Femur (tissue), 1 donor: Measurements from ENCODE around the gene CAPZB.
"Not testable (repeated sequence)": the region's sequence is repeated elsewhere in the genome, so short reads cannot be mapped to it uniquely, and the experiment has no call there.

ENCODE experiments used
- DNase-seq: peaks from one replicate; pipeline ENCODE4 v3.0.0-alpha.2; 2017

Gene CAPZB

DNA sequence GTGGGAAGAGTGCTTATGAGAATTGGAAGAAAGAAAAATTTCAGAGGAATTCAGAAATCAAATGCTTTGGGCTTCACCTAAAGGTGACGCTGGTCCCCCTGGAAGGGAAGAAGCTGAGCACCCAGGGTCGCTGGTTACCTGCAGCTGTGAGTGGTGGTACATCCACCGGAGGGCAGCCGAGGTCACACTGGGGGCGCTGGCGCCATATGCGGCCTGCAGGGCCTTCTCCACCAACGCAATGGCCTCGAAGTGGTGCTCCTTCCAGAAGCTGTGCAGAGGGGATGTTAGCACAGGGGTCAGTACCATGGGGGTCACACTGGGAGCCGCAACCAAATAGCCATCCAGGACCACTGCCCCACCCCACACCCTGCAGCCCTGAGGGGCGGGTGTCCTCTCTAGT is 179.5 kb downstream of the CAPZB start:
- no peak for DNase-seq

DNA sequence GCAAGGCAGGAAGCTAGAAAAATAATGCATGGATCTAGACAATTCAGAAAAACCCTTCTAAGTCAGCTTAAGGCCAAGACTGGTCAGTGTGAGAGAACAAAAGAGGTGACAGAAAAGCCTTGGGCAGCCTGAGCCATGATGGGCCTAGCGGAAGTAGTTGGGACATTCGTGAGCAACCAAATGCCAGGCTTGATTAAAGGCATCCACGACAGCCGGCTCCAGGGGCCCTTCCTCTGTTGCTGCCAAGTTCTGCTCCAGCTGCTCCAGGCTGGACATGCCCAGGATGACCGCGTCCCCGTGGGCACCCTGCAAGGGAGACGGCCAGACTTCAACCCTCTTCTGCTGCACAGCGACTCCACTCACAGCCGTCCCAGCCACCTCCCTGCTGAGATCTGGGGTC is 181.3 kb downstream of the CAPZB start:
- not testable (repeated sequence) for DNase-seq

DNA sequence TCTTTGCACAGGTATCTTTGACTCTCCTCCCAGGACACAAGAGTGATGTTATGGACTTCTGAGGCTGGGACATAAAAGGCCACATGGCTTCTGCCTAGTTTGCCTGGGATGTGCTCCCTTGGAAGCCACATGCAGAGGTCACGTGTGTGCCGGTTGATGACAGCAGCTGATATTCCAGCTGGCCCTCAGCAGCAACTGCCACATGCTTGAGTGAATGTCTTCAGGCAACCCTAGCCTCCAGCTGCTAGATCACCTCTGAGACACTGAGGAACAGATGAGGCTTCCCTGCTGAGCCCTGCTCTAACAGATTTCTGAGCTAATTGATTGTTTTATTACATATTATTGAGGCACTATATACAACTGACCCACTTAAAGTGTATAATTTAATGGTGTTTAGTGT is 185.1 kb downstream of the CAPZB start:
- DNase-seq = no peak

DNA sequence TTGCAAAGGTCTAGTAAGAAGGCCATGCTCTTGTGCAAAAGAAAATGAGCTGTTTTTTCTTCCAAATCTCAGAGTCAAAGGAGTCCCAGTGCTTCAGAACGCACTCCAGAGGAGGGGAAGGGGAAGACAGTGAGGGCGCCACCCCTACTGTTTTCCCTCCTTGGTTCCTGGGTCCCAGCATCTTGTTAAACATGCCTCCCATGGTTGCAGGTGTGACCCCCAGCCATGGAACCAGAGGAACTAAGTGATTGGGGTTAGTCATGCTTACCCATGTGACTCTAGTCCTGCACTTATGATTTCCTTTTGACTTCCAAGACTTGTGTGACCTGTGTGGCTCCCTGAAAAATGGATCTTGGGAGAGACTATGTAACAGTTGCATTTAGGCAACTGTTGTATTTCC is 190.7 kb downstream of the CAPZB start:
- DNase-seq = no peak

DNA sequence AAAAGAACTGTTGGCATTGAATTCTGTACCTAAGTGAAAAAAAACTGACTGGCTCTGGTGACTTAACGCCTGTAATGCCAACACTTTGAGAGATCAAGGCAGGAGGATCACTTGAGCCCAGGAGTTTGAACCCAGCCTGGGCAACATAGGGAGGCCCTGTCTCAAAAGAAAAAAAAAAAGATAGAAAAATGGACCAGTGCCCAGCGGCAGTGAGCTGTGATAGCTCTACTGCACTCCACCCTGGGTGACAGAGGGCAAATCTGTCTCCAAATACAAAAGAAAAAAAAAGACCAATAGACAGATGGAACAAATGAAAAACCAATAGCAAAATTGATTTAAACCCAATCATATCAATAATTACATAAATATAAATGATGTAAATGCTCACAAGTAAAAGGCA is 196.1 kb downstream of the CAPZB start:
- DNase-seq = no peak
